Measurements from ENCODE around the gene SIVA1.
"Not testable (repeated sequence)": the region's sequence is repeated elsewhere in the genome, so short reads cannot be mapped to it uniquely, and the experiment has no call there.

SIVA1 gene

DNA sequence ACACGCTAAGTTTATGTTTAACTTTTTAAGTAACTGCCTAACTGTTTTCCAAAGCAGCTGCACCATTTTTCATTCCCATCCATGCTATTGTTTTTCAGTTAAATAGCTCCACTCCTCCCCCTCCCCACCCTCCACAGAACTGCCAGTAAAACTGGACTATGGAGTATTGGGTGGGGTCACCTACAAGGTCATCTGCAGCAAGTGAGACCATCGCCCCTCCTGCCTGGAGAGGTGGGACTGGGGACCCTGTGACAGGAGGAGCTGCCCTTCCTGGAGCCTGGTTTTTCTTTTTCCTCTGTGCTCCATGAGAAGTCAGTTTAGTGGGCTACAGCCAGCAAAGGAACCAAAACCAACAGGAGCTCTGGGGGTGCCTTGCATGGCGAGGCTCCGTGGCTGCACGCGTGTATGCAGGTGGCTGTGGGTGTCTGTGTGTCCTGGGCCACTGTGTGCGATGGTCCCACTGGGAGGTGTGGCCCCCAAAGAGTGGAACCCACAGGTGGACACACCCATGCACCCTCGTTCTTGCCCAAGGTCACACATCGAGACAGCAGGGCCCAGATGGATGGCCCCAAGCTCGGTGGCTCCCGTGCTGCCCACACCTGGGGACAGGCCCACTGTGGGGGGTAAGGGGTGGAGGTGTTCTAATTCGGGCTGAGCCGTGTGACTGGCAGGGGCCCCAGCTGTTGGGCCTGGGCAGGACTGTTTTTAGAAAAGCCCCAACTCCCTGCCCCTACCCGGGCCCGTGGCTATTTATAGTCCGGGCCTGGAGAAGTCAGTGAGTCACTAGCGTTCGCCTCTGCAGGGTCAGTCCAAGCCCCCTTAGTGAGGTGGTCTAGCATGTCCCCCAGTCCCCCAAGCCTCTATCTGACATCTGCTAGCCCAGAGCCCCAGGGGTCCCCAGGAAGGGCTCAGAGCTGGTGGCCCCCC, 31.2 kb upstream of the SIVA1 start:
- no peak for DNase-seq (ENCODE audit: low read depth)

DNA sequence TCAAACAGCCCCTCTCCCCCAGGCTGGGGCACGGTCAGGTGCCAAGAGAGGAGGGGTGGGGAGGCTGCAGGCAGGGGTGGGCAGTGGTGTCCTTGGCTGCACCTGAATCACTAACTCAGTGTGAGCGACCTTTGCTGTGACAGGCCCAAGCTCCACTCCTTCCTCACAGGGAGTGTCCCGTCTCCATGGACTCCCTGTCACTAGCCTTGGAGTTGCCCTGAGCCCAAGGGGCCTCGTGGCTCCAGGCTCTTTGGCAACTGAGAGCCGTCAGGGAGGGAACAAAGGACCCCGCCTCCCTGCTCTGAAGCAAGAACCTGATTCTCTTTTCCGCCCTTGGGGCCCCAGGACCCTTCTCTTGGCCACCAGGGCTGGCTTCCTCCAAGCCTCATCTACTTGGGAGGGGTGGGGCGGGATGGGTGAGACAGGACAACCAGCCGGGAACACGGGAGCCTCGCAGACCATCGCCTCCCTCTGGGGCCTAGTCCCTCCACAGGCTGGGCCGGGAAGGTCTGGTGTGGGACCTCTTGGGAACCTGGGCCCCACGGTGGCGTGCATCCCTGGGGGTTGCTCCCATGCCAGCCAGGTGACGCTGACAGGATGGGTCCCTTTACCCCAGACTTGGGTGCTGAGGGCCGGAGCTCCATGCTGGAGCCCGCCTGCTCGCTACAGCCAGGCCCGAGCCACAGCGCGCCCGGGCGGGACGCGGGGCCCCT, 29.9 kb upstream of the SIVA1 start:
- no peak for DNase-seq (ENCODE audit: low read depth)

DNA sequence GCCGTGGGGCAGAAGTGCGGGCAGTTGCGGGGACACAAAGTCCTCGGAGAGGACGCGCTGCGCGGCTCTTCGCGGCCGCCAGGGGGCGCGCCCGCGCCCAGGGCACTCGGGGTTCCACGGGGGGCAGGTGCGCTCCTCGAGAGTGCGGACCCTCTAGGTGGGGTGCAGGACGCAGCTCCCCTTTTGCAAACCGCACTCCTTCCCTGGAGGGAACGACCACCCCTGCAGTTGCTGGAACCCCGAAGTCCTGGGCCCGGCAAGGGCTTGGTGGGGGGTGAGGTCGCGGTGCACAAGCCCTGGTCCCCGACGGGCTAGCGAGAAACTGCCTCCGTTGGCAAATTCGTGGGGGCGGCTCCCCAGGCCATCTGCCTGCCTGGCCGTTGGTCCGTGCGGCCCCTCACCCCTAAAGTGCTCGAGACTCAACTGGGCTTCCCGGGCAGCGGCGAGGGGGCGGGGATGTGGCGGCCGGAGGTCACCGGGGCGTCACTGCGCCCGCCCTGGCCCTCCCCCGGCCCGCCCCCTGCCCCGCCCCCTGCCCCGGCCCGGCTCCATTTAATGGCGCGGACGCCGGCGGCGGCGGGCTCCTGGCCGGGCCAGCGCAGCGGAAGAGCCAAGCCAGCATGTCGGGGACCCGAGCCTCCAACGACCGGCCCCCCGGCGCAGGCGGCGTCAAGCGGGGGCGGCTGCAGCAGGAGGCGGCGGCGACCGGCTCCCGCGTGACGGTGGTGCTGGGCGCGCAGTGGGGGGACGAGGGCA, 29.1 kb upstream of the SIVA1 start, which contains the start of gene ADSS1:
Gene ADSS1, plus strand, starts transcription at position 579 of the 756 bp plus-strand sequence. Its CDS starts 42 bp downstream, at position 621.
- DNase-seq (ENCODE audit: low read depth): peak; percentile 7

DNA sequence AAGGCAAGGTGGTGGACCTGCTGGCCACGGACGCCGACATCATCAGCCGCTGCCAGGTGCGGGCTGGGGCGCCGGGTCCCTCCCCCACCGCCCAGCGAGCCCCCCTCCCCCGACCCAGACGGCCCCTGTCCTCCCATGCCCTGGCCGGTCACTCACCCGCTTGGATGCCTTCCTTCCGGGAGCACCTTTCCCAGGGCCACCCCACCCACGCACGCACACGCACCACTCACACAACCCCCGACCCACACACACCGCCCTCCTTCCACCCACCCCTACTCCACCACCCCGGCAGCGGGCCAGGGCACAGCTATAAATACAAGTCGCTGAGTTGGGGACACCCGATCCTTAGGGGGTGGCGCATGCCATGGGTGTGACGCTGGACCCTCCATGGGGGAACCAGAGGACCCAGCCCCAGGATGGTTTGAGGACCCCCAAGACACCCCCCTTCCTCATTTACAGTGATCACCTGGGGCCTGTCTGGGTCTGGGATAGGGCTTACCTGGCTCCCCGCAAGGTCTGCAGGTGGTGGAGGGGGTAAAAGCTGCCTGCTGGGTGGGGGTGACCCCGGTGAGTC, 28.5 kb upstream of the SIVA1 start:
- DNase-seq (ENCODE audit: low read depth): no peak

DNA sequence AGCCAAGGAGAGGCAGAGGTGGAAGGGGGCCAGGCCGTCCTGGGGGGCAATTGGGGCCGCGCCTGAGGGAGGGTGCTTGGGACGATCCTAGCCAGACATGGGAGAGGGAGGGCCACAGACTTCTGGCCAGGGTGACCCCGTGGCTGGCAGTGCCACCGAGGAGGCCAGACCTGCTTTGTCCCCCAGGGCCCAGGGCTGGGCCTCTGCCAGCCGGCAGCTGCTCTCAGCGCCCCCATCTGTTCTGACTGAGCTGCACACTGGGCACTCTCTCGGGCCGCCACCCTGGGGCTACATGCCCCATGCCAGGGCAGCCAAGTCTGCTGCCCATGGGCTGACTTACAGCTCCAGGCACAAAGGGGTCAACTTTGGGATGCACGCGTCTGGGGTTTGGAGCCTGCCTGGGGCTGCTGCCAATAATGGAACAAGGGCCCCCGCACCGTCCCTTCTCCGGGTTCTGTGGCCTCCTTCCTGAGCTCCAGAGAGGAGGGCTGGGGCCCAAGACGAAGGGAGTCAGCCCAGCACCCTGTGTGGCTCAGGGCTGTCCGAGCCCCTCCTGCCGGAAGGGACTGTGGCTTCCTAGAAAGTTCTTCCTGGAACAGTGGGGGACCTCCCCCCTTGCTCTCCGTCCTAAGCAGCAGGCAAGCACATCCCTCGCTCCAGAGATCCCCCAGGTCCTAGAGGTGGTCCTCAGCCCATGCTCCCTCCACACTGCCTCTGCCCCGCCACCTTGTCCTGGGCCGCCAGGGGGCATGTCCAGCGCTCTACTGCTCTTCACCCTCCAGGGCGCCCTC, 27.8 kb upstream of the SIVA1 start:
- no peak for DNase-seq (ENCODE audit: low read depth)

DNA sequence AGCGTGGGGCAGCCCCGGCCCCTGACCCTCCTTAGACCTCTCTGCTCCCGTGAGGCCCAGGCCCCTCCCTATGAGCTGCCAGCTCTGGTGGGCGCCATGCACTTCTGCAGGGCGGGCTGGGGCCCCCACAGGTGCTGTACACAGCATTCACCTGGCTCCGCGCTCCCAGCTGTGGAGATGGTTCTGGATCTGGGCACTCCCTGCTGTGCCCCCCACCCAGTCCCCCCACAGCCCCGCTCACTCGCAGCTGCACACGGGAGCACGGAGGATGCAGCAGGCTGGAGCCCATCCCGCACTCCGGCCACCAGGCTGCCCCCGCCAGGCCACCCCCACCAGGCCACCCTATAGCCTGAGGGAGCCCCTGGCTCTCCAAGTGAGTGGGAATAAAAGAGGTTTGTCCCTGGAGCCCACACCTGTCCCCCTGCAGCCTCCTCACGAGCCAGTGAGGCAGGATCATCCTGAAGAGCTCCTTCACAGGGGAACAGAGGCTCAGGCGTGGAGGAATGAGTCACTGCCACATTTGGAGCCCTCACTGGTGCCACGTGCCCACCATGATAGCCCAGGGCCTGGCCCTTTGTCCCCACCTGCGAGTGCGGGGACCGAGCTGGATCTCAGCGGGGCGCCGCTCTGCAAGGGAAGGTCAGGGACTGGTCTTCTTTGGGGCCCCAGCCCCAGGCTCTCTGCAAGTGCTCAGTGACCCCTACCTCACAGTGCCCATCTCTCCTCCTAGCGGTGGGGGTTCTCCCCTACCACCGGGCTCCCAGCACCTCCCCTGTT, 27.0 kb upstream of the SIVA1 start:
- DNase-seq (ENCODE audit: low read depth): no peak

DNA sequence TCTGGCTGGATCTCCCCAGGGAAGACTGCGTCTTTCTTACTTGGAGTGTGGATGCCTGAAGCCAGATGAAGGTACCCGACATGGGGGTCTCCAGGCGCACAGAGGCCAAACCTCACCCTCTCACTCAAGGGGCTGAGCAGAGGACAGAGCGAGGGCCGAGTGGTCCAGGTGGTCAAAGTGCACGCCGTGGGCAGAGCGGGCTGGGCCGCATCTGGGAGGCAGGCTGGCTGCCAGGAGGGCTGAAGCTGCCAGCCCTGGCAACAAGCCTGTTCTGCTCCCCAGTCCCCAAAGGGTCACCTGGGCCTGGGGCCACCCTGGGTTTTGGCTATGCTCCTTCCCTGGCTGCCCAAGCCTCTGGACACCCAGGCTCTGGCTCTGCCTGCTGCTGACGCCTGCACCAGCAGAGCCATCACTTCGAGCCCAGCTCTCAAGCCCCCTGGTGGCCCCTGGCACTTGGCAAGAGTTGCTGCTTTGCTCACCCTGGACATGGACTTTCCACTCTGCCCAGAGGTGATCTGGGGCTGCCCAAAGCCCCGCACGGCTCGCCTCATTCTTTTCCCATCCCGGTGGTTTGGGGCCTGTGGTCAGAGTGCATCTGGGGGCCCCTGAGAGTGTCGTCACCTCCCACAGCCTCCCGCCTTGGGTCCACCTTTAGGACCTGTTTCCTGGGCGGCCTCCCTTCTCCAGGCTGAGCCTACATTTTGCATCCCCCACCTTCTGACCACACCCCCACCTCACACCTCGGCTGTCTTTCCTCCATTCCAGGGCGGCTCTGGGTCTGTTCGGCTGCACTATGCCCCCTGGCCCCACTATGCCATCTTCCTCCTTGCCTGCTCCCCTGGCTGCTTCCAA, 26.1 kb upstream of the SIVA1 start:
- no peak for DNase-seq (ENCODE audit: low read depth)

DNA sequence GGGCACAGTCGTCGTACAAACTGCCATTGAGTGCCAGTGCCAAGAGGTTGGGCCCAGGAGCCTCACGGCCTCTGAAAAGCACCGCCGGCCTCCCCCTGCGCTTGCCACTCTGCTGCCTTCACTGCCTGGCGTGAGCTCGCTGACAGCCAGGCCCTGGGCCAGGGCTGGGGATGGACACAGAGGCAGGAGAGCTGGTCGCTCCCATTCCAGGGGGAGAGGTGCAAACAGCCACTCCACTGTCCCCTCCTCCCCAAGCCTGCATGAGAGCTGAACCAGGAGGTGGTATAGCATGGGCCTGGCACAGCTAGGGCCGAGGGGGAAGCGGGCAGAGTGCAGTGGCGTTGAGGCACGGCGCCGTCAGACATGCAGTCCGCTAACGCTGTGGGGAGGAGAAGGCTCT, 24.3 kb upstream of the SIVA1 start:
- DNase-seq (ENCODE audit: low read depth): no peak

DNA sequence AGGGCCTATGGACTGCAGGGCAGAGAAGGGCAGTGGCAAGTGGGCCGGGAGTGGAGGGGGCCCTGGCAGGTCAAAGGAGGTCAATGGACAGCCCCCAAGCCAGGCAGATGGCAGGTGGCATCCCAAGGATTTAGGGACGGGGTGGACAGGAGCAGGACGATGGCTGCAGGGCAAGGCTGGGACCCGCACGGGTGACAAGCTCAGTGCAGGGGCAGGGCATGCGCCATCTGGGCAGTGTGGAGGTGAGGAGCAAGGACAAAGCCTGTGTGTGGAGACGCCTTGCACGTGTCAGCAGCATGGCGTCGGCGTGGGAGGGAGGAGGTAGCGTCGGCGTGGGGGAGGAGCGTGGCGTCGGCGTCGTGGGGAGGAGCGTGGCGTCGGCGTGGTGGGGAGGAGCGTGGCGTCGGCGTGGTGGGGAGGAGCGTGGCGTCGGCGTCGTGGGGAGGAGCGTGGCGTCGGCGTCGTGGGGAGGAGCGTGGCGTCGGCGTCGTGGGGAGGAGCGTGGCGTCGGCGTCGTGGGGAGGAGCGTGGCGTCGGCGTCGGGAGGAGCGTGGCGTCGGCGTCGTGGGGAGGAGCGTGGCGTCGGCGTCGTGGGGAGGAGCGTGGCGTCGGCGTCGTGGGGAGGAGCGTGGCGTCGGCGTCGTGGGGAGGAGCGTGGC, 23.6 kb upstream of the SIVA1 start:
- not testable (repeated sequence) for DNase-seq (ENCODE audit: low read depth)

DNA sequence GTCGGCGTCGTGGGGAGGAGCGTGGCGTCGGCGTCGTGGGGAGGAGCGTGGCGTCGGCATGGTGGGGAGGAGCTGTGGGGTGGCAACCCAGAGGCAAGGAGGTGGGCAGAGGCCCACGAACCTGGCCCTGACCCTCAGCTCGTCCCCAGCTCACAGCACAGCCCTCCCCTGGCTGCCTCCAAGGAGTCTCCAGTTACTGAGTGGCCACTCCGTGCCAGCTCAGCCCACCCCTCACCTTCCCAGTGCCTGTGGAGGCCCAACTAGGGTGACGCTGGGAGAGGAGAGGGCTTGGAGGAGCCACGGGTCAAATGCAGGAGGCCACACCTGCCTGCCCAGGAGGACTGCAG, 23.1 kb upstream of the SIVA1 start:
- DNase-seq (ENCODE audit: low read depth): no peak

DNA sequence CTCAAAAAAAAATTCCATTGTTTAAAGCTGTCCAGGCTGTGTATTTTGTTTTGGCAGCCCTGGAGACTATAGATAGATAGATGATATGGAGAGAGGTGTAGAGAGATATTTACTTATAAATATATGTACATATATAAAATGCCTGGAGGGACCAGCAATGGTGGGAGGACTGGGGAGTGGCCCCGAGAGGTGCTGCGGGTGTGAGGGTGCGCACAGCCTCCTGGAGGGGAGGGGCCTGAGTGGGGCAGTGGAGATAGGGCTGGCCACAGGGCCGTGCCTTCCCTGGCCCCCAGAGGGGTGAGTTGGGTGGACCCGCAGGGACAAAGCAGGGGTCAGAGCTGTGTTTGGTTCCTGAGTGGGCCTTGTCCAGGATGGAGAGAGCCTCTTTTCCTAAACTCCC, 22.5 kb upstream of the SIVA1 start:
- no peak for DNase-seq (ENCODE audit: low read depth)

DNA sequence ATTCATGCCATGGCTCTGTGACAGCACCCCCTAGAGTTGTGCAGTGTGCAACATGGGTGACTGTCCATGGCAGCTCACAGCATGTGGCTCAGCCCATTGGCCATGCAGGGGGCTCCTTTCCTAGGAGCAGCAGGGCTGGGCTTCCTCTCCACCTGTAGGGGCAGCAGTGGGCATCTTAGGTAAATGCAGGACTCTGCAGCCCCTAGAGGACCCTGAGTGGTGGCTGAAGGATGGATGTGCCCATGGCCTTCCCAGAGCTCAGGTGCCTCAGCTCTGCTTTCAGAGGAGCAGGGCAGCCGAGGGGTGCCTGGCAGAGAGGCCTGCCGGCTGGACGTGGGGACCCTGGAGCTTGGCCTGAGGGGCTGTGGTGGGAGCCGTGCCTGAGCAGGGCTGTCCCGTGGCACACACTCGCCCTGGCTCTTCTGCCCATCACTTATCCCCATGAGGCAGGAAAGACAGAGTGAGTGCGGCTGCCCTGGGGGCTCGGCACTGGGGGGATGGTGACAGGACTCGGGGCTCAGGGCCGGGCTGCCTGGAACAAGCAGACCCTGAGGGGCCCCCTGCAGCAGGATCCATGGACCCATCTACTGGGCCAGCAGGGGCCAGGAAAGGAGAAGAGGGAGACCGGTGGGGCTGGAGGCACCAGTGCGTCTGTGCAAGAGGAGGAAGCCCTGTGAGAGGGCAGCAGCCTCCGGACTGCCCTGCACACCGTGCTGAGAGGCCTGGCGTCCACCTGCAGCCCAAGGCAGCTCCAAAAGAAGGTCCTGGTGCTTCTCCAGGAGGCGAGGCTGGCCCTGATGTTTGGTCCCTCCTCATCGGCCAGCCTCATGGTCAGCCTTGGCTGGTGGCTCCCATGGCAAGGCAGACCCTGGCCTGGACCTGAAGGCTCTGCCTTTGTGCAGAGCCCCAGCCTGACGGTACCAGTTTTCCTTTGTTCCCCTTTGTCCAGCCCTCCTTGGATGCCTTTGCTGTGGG, 21.3 kb upstream of the SIVA1 start:
- no peak for DNase-seq (ENCODE audit: low read depth)

DNA sequence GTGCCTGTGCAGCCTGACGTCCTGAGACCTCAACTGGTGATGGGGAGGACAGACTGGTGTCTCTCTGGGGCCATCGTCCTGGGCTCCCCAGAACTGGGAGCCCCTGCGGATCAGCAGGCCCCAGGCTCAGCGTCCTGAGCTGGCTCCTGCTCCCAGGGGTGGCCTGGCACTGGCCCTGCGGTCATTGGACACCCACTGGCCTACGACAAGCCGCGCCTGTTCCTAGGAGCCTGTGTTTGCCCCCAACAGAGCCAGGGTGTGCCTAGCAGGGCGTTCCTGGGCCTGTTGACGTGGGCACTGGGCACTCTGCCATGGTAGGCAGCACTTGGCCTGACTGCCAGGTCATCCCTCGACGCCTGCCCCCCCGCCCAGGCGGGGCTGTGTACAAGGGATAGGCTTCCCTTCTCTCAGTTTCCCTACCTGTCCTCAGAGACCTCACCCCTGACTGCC, 20.6 kb upstream of the SIVA1 start:
- DNase-seq (ENCODE audit: low read depth): no peak

DNA sequence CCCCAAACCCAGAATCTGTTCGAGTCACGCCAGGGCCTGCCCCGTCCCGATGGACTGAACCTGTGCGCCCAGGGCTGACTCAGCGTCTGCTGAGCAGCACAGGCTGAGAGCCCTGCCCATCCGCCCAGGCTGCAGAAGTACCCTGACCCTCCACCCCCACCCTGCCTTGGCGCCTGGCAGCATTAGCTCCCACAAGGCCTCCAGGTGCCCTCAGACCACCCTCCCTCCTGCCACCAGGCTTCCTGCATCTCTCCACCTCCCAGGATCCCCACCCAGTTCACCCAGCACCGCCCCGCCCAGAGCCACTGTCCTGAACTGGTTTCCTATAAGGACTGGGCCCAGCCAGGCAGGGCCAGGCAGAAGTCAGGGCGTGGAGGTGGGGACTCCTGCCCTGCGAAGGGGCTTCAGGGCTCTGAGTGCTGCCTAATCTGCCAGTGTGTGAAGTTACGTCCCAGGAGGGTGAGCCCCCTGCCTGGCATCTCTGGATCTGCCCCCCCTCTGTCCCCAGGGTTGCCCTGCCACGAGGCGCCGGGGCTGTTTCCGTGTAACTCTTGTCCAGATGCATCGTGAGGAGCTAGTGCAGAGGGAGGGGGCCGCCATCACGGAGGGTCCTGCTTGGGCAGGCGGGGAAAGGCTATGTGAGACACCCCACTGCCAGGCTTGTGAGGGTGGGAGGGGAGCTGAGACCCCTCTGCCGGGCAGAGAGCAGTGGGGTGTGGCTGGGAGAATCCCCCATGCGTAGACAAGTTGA, 19.8 kb upstream of the SIVA1 start:
- no peak for DNase-seq (ENCODE audit: low read depth)

DNA sequence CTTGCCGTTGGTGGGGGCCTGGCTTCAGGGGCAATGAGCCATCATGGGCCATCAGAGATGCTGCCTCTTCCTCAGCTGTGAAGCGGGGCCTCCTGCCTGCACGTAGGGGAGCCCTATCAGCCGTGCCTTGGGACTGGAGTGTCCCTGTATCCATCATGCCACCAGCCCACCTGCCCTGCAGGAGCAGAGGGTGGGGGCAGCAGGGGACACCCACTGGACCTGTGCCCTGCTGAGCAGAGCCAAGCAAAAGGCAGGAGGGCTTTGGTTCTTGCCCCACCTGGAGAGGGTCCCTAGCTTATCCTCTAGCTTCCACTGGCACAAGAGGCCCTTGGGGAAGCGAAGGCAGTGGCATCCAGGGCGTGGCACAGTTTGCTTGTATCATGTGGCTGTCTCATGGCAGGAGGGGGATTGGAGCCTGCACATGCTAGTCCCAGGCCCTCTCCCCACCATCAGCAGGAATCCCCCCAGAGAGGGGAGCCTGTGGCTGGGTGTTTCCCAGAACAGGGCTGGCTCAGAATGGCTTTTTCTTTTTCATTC, 18.8 kb upstream of the SIVA1 start:
- no peak for DNase-seq (ENCODE audit: low read depth)

DNA sequence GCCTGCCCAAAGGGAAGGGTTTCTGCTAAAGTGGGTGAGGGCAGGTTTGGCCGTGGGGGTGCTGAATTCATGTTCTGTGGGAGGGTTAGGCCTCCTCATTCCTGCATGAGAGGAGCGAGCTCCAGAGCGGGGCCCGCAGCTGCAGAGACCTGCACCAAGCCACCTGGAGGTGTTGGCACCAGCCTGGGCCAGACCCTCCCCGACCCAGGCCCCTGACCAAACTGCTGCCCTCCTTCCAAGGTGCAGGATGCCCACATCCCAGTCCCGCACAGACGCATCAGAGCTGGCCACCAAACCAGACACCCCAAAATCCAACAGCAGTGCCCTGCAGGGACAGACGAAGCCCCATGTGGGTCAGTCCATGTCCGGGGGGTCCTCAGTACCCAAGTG, 18.4 kb upstream of the SIVA1 start:
- no peak for DNase-seq (ENCODE audit: low read depth)

All from HS-27A (cell line).